K562 (cell line): ENCODE data around the gene FAM83E. TPM values are rescaled to one million over a fixed set of nuclear protein-coding genes. Genes with fewer than 3 reads are reported as not detected.
A peak's percentile ranks its signal among the peaks of the same experiment; 100 is the strongest.

Source experiments
- HNRNPH1 ChIP-seq: fragments of 200-400 bp; formaldehyde crosslinking; optimal IDR thresholded peaks from 2 replicates; pipeline ENCODE3; 2017; ENCODE audit warnings: low read depth, mild to moderate bottlenecking, low read length, moderate library complexity
- IFI16 ChIP-seq: fragments of 250-450 bp; sonication (Bioruptor Pico); IDR thresholded peaks from 2 replicates; pipeline ENCODE4 v2.1.2; 2022; ENCODE audit warnings: mild to moderate bottlenecking, inconsistent platforms
- KAT2B ChIP-seq: IDR thresholded peaks from one replicate; pipeline ENCODE4 v1.6.1; 2012; ENCODE audit warnings: low read depth, mild to moderate bottlenecking, control low read depth, inconsistent platforms, low read length, moderate library complexity
- MAFG ChIP-seq: fragments of 450-650 bp; conservative IDR thresholded peaks from 2 replicates; pipeline ENCODE4 v1.6.1; 2016; ENCODE audit warnings: missing genetic modification characterization, missing compliant biosample characterization
- MXD1 ChIP-seq: fragments of 250-450 bp; sonication (Bioruptor Pico); IDR thresholded peaks from 2 replicates; pipeline ENCODE4 v1.8.0; 2021; ENCODE audit warnings: borderline replicate concordance, mild to moderate bottlenecking, moderate library complexity; ENCODE audit not compliant: poor library complexity, severe bottlenecking
- NRF1 ChIP-seq, 2 experiments: fragments of 450-650 bp; IDR thresholded peaks in 1 of 2; conservative IDR thresholded peaks in 1 of 2; 2 replicates each; pipeline ENCODE4 v1.6.1; 2014; ENCODE audit warnings: mild to moderate bottlenecking in 2 of 2
- RAD21 ChIP-seq, 2 experiments: fragments of 250-450 bp in 1 of 2; fragments of 450-650 bp in 1 of 2; sonication (Bioruptor Pico) in 1 of 2; formaldehyde crosslinking in 1 of 2; IDR thresholded peaks in 1 of 2; conservative IDR thresholded peaks in 1 of 2; 2 replicates each; pipeline versions ENCODE4 v1.4.0 to v1.8.0; 2020 to 2022; ENCODE audit warnings: mild to moderate bottlenecking in 2 of 2, moderate library complexity in 1 of 2
- SIN3A ChIP-seq, 2 experiments: fragments of 150-350 bp in 1 of 2; IDR thresholded peaks; 2 replicates each; pipeline ENCODE4 v1.6.1; 2011 to 2016; ENCODE audit warnings: borderline replicate concordance in 2 of 2, low read depth in 2 of 2, low read length in 2 of 2, mild to moderate bottlenecking in 2 of 2, moderate library complexity in 2 of 2; ENCODE audit not compliant: control insufficient read depth in 1 of 2
- TAF1 ChIP-seq: IDR thresholded peaks from 2 replicates; pipeline ENCODE4 v1.6.1; 2011; ENCODE audit warnings: mild to moderate bottlenecking, low read length, moderate library complexity; ENCODE audit not compliant: insufficient read depth, control insufficient read depth, severe bottlenecking; ENCODE audit errors: extremely low read depth
- THRA ChIP-seq: fragments of 450-650 bp; IDR thresholded peaks from 2 replicates; pipeline ENCODE4 v1.6.1; 2017; ENCODE audit warnings: mild to moderate bottlenecking, moderate library complexity
- ZBTB12 ChIP-seq: fragments of 250-450 bp; sonication (Bioruptor Pico); IDR thresholded peaks from 2 replicates; pipeline ENCODE4 v1.4.0; 2020
- ZBTB34 ChIP-seq: fragments of 250-450 bp; sonication (Bioruptor Pico); IDR thresholded peaks from 2 replicates; pipeline ENCODE4 v1.8.0; 2021; ENCODE audit warnings: mild to moderate bottlenecking, moderate library complexity
- ZNF395 ChIP-seq: fragments of 200-800 bp; sonication (Bioruptor generic); IDR thresholded peaks from 2 replicates; pipeline ENCODE4 v1.6.1; 2017; ENCODE audit warnings: missing genetic modification characterization, missing compliant biosample characterization
- ZNF431 ChIP-seq: sonication (generic); formaldehyde crosslinking; IDR thresholded peaks from 2 replicates; pipeline ENCODE4 v1.8.0; 2022; ENCODE audit warnings: mild to moderate bottlenecking, missing genetic modification reagents
- ZNF778 ChIP-seq: fragments of 450-650 bp; formaldehyde crosslinking; IDR thresholded peaks from 2 replicates; pipeline ENCODE4 v1.4.0; 2020; ENCODE audit warnings: mild to moderate bottlenecking, moderate library complexity
- ZNF780A ChIP-seq: fragments of 250-450 bp; sonication (Bioruptor Pico); IDR thresholded peaks from 2 replicates; pipeline ENCODE4 v1.5.0; 2021; ENCODE audit warnings: mild to moderate bottlenecking
- polyA plus RNA-seq, 8 experiments: library from polyadenylated mRNA; depleted of rRNA in 4 of 8; stranded (reverse) in 5 of 8; unstranded in 3 of 8; fragments of >200 nt; fragmentation: Nextera tagmentation in 2 of 8; fragmentation: Illumina TruSeq in 1 of 8; extraction: Ambion mirVana in 2 of 8; extraction: Trizol in 1 of 8; gene quantifications; 2 replicates each; pipeline versions ENCODE4 v1.2.1 to v1.2.3, GENCODE V29; 2011 to 2014; ENCODE audit warnings: inconsistent platforms in 1 of 8, missing spikeins in 1 of 8
- total RNA-seq, 7 experiments: library from RNA; depleted of rRNA in 6 of 7; stranded (reverse); fragments of >200 nt in 6 of 7; fragmentation: Illumina TruSeq in 2 of 7; extraction: Trizol in 2 of 7; gene quantifications; 2 replicates each; pipeline versions ENCODE4 v1.2.1 to v1.2.3, GENCODE V29; 2011 to 2021; ENCODE audit warnings: low replicate concordance in 1 of 7
- TF ChIP-seq, protein P1 (sequence below): fragments of 450-650 bp; formaldehyde crosslinking; IDR thresholded peaks from 2 replicates; pipeline ENCODE4 v1.4.0; 2020; ENCODE audit warnings: mild to moderate bottlenecking, moderate library complexity

The FAM83E gene
- total and polyA plus RNA-seq, 9 of the 15 experiments (the other 6 are each of a cell fraction or from before 2014, with no cell fraction given) = 0.15 to 0.87 (median 0.29) TPM; not detected in 4

- no peak for TF ChIP-seq IFI16 (CRISPR knock-in tag)
- TF ChIP-seq SIN3A (IDR thresholded peaks at IDR 0.05; ENCODE audit: borderline replicate concordance in 2 of 2, control insufficient read depth in 1 of 2, low read depth in 2 of 2, low read length in 2 of 2) = peak in 1 of 2 experiments; percentile 18; a peak in 1 of 4 replicates
- peak; percentile 97 for TF ChIP-seq ZNF431
- no peak for TF ChIP-seq KAT2B
- TF ChIP-seq, protein P1, sequence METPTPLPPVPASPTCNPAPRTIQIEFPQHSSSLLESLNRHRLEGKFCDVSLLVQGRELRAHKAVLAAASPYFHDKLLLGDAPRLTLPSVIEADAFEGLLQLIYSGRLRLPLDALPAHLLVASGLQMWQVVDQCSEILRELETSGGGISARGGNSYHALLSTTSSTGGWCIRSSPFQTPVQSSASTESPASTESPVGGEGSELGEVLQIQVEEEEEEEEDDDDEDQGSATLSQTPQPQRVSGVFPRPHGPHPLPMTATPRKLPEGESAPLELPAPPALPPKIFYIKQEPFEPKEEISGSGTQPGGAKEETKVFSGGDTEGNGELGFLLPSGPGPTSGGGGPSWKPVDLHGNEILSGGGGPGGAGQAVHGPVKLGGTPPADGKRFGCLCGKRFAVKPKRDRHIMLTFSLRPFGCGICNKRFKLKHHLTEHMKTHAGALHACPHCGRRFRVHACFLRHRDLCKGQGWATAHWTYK = no peak
- no peak for TF ChIP-seq ZBTB34
- TF ChIP-seq MXD1 (CRISPR knock-in tag) = no peak
- no peak for TF ChIP-seq MAFG (tag)
- peak; percentile 82 to 86 for TF ChIP-seq NRF1 (conservative IDR thresholded peaks at IDR 0.05 in 1 of 2, IDR thresholded peaks at IDR 0.05 in 1 of 2)
- no peak; the same call in none of the 2 replicates for TF ChIP-seq ZNF395 (CRISPR knock-in tag)
- no peak for TF ChIP-seq ZNF778 (CRISPR knock-in tag)
- no peak for TF ChIP-seq THRA
- TF ChIP-seq RAD21 (CRISPR knock-in tag; conservative IDR thresholded peaks at IDR 0.05 in 1 of 2, IDR thresholded peaks at IDR 0.05 in 1 of 2) = no peak
- TF ChIP-seq ZBTB12 (CRISPR knock-in tag) = no peak
- peak; percentile 12 for TF ChIP-seq TAF1
- no peak for TF ChIP-seq ZNF780A
- no peak for TF ChIP-seq HNRNPH1
Measured at GRCh38 chr19:48637449-48637947, 22.6 kb upstream of the FAM83E start (continued).
